ENCODE results near the gene NKX2-3.

DNA sequence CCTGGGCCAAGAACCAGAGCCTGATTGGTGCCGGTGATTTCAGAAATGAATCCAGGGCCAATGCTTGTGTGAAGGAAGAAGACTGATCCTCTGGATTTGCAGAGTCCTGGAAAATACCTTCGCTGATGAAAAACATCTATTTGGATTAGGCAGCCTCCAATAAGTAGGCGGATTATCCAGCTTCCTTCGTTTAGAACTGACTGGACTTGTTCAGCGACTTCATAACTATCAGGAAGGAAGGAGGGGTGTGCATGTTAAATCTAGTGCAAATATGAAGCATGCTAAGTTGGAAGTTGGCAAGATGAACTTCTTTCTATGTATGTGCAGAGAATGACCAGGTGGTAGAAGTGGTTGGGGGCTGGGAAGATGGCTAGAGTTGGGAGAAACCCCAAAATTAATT lies 41.0 kb downstream of the NKX2-3 start:
- TF ChIP-seq CTCF (IDR thresholded peaks at IDR 0.05 in 4 of 5, conservative IDR thresholded peaks at IDR 0.05 in 1 of 5) (no peak), POLR2A (IDR thresholded peaks at IDR 0.05) (no peak)
